IMR-90 (cell line): ENCODE data around the gene LRFN2. TPM values are rescaled to one million over a fixed set of nuclear protein-coding genes. Genes with fewer than 3 reads are reported as not detected.

ENCODE experiments used
- ATAC-seq: fragments of 200-7000 bp; cut with Tn5 transposase; 2 replicates; pipeline ENCODE4 v1.9.1; 2020; ENCODE audit warnings: low read depth, mild to moderate bottlenecking, moderate library complexity
- BruUV-seq: library from RNA; stranded (reverse); fragments of 400-500 nt; replicated peaks from 2 replicates; lab custom pipeline; 2021; lab: Mats Ljungman, UMichigan
- CTCF ChIA-PET: fragments of 300-600 bp; formaldehyde crosslinking; extraction: SDS; loops from one replicate; lab custom pipeline; 2021; ENCODE audit warnings: antibody characterized with exemption; lab: Yijun Ruan, JAX
- POLR2A ChIA-PET: fragments of 300-600 bp; sonication (Branson Sonifier 250); formaldehyde crosslinking; loops from one replicate; lab custom pipeline; 2022; ENCODE audit warnings: antibody characterized with exemption; ENCODE audit not compliant: unreplicated experiment; lab: Charles Lee
- DNase-seq: peaks from one replicate; pipeline ENCODE4 v3.0.0; 2013
- H2AFZ ChIP-seq: replicated peaks from 2 replicates; pipeline ENCODE3; 2013; ENCODE audit warnings: low read length, mild to moderate bottlenecking; ENCODE audit not compliant: poor library complexity
- H2AK5ac ChIP-seq: 2 replicates; pipeline ENCODE4 v1.6.1; 2013; ENCODE audit warnings: low read depth, low read length, inconsistent platforms
- H2AK9ac ChIP-seq: replicated peaks from 2 replicates; pipeline ENCODE3; 2013; ENCODE audit warnings: mild to moderate bottlenecking, low read depth, low read length, moderate library complexity; ENCODE audit not compliant: poor library complexity
- H2BK120ac ChIP-seq: 2 replicates; pipeline ENCODE4 v1.6.1; 2013; ENCODE audit warnings: low read depth, low read length, inconsistent platforms
- H2BK15ac ChIP-seq: 3 replicates; pipeline ENCODE4 v1.6.1; 2013; ENCODE audit warnings: low read depth, low read length, inconsistent platforms
- H2BK20ac ChIP-seq: 2 replicates; pipeline ENCODE4 v1.6.1; 2013; ENCODE audit warnings: low read depth, mild to moderate bottlenecking, inconsistent platforms, low read length, moderate library complexity
- H2BK5ac ChIP-seq: 2 replicates; pipeline ENCODE4 v1.6.1; 2013; ENCODE audit warnings: mild to moderate bottlenecking, low read depth, low read length, inconsistent platforms; ENCODE audit not compliant: poor library complexity, severe bottlenecking
- H3K14ac ChIP-seq: replicated peaks from 2 replicates; pipeline ENCODE4 v1.6.1; 2013; ENCODE audit warnings: low read depth, low read length, inconsistent platforms
- H3K18ac ChIP-seq: 2 replicates; pipeline ENCODE4 v1.6.1; 2013; ENCODE audit warnings: low read depth, low read length, control low read depth
- H3K23ac ChIP-seq: 2 replicates; pipeline ENCODE4 v1.6.1; 2013; ENCODE audit warnings: low read depth, low read length, inconsistent platforms
- H3K27ac ChIP-seq: 2 replicates; pipeline ENCODE4 v1.5.1; 2013; ENCODE audit warnings: mild to moderate bottlenecking, control low read depth, low read length; ENCODE audit not compliant: insufficient read depth
- H3K27me3 ChIP-seq: 2 replicates; pipeline ENCODE4 v1.6.1; 2013; ENCODE audit warnings: low read length; ENCODE audit not compliant: control insufficient read depth, insufficient read depth
- H3K36me3 ChIP-seq: 2 replicates; pipeline ENCODE4 v1.6.1; 2013; ENCODE audit warnings: low read length, mixed read lengths; ENCODE audit not compliant: control insufficient read depth, insufficient read depth
- H3K4ac ChIP-seq: 2 replicates; pipeline ENCODE4 v1.6.1; 2013; ENCODE audit warnings: low read depth, low read length, inconsistent platforms
- H3K4me1 ChIP-seq: 2 replicates; pipeline ENCODE4 v1.6.1; 2013; ENCODE audit warnings: low read length, mixed read lengths; ENCODE audit not compliant: control insufficient read depth, insufficient read depth
- H3K4me2 ChIP-seq: 2 replicates; pipeline ENCODE4 v1.6.1; 2013; ENCODE audit warnings: low read depth, mild to moderate bottlenecking, control low read depth, low read length, moderate library complexity
- H3K4me3 ChIP-seq: 2 replicates; pipeline ENCODE4 v1.5.1; 2013; ENCODE audit warnings: low read depth, mild to moderate bottlenecking, control low read depth, low read length, moderate library complexity; ENCODE audit not compliant: insufficient read depth
- H3K56ac ChIP-seq: 2 replicates; pipeline ENCODE4 v1.6.1; 2013; ENCODE audit warnings: low read length, inconsistent platforms; ENCODE audit not compliant: insufficient read depth; ENCODE audit errors: extremely low read depth
- H3K79me1 ChIP-seq, 2 experiments: 2 replicates each; pipeline ENCODE4 v1.6.1; 2013; ENCODE audit warnings: low read length in 2 of 2, inconsistent platforms in 1 of 2, low read depth in 1 of 2
- H3K9ac ChIP-seq: 2 replicates; pipeline ENCODE4 v1.6.1; 2013; ENCODE audit warnings: low read depth, low read length, control low read depth
- H3K9me1 ChIP-seq: 2 replicates; pipeline ENCODE4 v1.6.1; 2013; ENCODE audit warnings: low read length, inconsistent platforms; ENCODE audit not compliant: insufficient read depth
- H3K9me3 ChIP-seq: 2 replicates; pipeline ENCODE4 v1.6.1; 2013; ENCODE audit warnings: low read length; ENCODE audit not compliant: control insufficient read depth, insufficient read depth
- H4K20me1 ChIP-seq: 2 replicates; pipeline ENCODE4 v1.6.1; 2013; ENCODE audit warnings: low read length, inconsistent platforms; ENCODE audit not compliant: insufficient read depth
- H4K5ac ChIP-seq: 2 replicates; pipeline ENCODE4 v1.6.1; 2013; ENCODE audit warnings: mild to moderate bottlenecking, low read depth, low read length, control low read depth
- H4K8ac ChIP-seq, 2 experiments: 2 replicates each; pipeline ENCODE4 v1.6.1; 2013; ENCODE audit warnings: low read depth in 2 of 2, low read length in 2 of 2, control low read depth in 1 of 2, inconsistent platforms in 1 of 2
- H4K91ac ChIP-seq: 2 replicates; pipeline ENCODE4 v1.6.1; 2013; ENCODE audit warnings: low read depth, low read length, inconsistent platforms; ENCODE audit not compliant: insufficient read depth
- CEBPB ChIP-seq: IDR thresholded peaks from 2 replicates; pipeline ENCODE4 v1.6.1; 2012; ENCODE audit warnings: low read depth, low read length, improper control_type of control experiment
- CHD1 ChIP-seq: IDR thresholded peaks from 2 replicates; pipeline ENCODE4 v1.6.1; 2012; ENCODE audit warnings: low read depth, low read length, improper control_type of control experiment
- ELK1 ChIP-seq: fragments of 150-350 bp; IDR thresholded peaks from 2 replicates; pipeline ENCODE4 v1.6.1; 2016; ENCODE audit warnings: low read depth, mild to moderate bottlenecking, low read length, moderate library complexity, borderline replicate concordance
- FOS ChIP-seq: fragments of 150-350 bp; IDR thresholded peaks from 2 replicates; pipeline ENCODE4 v1.6.1; 2016; ENCODE audit warnings: low read depth, low read length
- MAFK ChIP-seq: IDR thresholded peaks from 2 replicates; pipeline ENCODE4 v1.6.1; 2012; ENCODE audit warnings: low read depth, low read length, improper control_type of control experiment
- MAZ ChIP-seq: IDR thresholded peaks from 2 replicates; pipeline ENCODE4 v1.6.1; 2012; ENCODE audit warnings: low read depth, mild to moderate bottlenecking, low read length, improper control_type of control experiment, moderate library complexity, borderline replicate concordance
- MXI1 ChIP-seq: IDR thresholded peaks from 2 replicates; pipeline ENCODE4 v1.6.1; 2012; ENCODE audit warnings: low read depth, mild to moderate bottlenecking, low read length, moderate library complexity, borderline replicate concordance
- NFE2L2 ChIP-seq: fragments of 150-350 bp; IDR thresholded peaks from 2 replicates; pipeline ENCODE4 v1.6.1; 2016; ENCODE audit warnings: low read depth, mild to moderate bottlenecking, low read length
- POLR2A ChIP-seq: IDR thresholded peaks from 2 replicates; pipeline ENCODE4 v1.6.1; 2012; ENCODE audit warnings: mild to moderate bottlenecking, low read depth, low read length
- RAD21 ChIP-seq: IDR thresholded peaks from 2 replicates; pipeline ENCODE4 v1.6.1; 2012; ENCODE audit warnings: low read length, improper control_type of control experiment
- RCOR1 ChIP-seq: IDR thresholded peaks from 2 replicates; pipeline ENCODE4 v1.6.1; 2012; ENCODE audit warnings: mild to moderate bottlenecking, low read length, improper control_type of control experiment; ENCODE audit not compliant: insufficient replicate concordance
- RFX5 ChIP-seq: IDR thresholded peaks from 2 replicates; pipeline ENCODE4 v1.8.0; 2012; ENCODE audit warnings: low read depth, mild to moderate bottlenecking, low read length, moderate library complexity
- SMC3 ChIP-seq: fragments of 150-350 bp; IDR thresholded peaks from 2 replicates; pipeline ENCODE4 v1.6.1; 2016; ENCODE audit warnings: low read depth, mild to moderate bottlenecking, antibody characterized with exemption, low read length, moderate library complexity
- WGBS, 2 experiments: methylation state at CpG; one replicate each; pipeline versions ENCODE4 v1.1.5 to v1.1.7; 2013; ENCODE audit warnings: missing lambda C conversion rate in 2 of 2; ENCODE audit not compliant: insufficient read length in 1 of 2; ENCODE audit errors: extremely low coverage in 2 of 2; 5-methylcytosine and 5-hydroxymethylcytosine counted together
- dilution Hi-C: fragments of 300-500 bp; cut with HindIII; formaldehyde crosslinking; loops from one replicate; pipeline ENCODE4 v1.14.3; 2018; ENCODE audit warnings: low sequenced_read_pairs; ENCODE audit not compliant: unreplicated experiment
- in situ Hi-C: fragments of 300-500 bp; cut with MboI; formaldehyde crosslinking; loops from 3 replicates; pipeline ENCODE4 v1.14.3; 2019; ENCODE audit warnings: low sequenced_read_pairs, inconsistent platforms, mixed read lengths
- intact Hi-C: fragments of 100-400 bp; cut with micrococcal nuclease; formaldehyde crosslinking; loops from 2 replicates; pipeline ENCODE4 v1.10.0; 2022
- polyA plus RNA-seq, 3 experiments: library from polyadenylated mRNA; depleted of rRNA; stranded (reverse); fragments of >200 nt; gene quantifications; 2 replicates each; pipeline ENCODE4 v1.2.3, GENCODE V29; 2012; ENCODE audit warnings: low replicate concordance in 1 of 3
- total RNA-seq: library from RNA; depleted of rRNA; stranded (reverse); fragments of >200 nt; gene quantifications from 2 replicates; pipeline ENCODE4 v1.2.3, GENCODE V29; 2012

Gene LRFN2
- total and polyA plus RNA-seq, 2 of the 4 experiments (the other 2 are of a cell fraction) = not detected

- BruUV-seq = no TSS peak
- dilution Hi-C loops (no loop called here), intact Hi-C loops (no loop called here), in situ Hi-C loops (no loop called here)
- H4K8ac ChIP-seq = no peak overlapping the region
- H2BK120ac ChIP-seq = no peak overlapping the region
- no peak overlapping the region for H3K4me2 ChIP-seq
- H2AK5ac ChIP-seq = no peak overlapping the region
- no peak overlapping the region for H2BK20ac ChIP-seq
- H3K27ac ChIP-seq = no peak overlapping the region
- no peaks in the 10 kb centered on the region for H3K79me1 ChIP-seq
- H3K27me3 ChIP-seq = no peaks in the 10 kb centered on the region; the same call in 1 of the 2 replicates
- no peak overlapping the region for H2BK5ac ChIP-seq
- no peak overlapping the region for H3K9ac ChIP-seq
- no peak overlapping the region for H3K4ac ChIP-seq
- no peak overlapping the region for H3K14ac ChIP-seq
- TF ChIP-seq MAFK = no peak
- TF ChIP-seq CEBPB = no peak
- no peak for TF ChIP-seq RFX5
- no peak for TF ChIP-seq POLR2A
- TF ChIP-seq NFE2L2 = no peak
- no peak for TF ChIP-seq MAZ
- no peak for TF ChIP-seq ELK1
- no peak for TF ChIP-seq SMC3
- no peak for TF ChIP-seq RAD21
- no peak for TF ChIP-seq CHD1
- TF ChIP-seq FOS = no peak
- no peak for TF ChIP-seq MXI1
- no peak for TF ChIP-seq RCOR1
- no CpG with 5 or more reads among the region's 3 CpGs for WGBS, 2 experiments
- no peak overlapping the region for H4K91ac ChIP-seq
- no peaks in the 10 kb centered on the region for H4K20me1 ChIP-seq
- H3K36me3 ChIP-seq = no peaks in the 10 kb centered on the region
- ChIA-PET POLR2A (no interaction called here), CTCF (no interaction called here)
- H3K56ac ChIP-seq = no peak overlapping the region
- DNase-seq = no peak
- no peaks in the 10 kb centered on the region for H3K4me1 ChIP-seq
- no peak for ATAC-seq
- H2AK9ac ChIP-seq = no peak overlapping the region
- H3K9me3 ChIP-seq = no peaks in the 10 kb centered on the region
- H4K5ac ChIP-seq = no peak overlapping the region
- no peak overlapping the region for H2BK15ac ChIP-seq
- no peak overlapping the region for H3K18ac ChIP-seq
- no peak overlapping the region for H2AFZ ChIP-seq
- H3K4me3 ChIP-seq = no peak overlapping the region
- H3K9me1 ChIP-seq = no peaks in the 10 kb centered on the region
- no peak overlapping the region for H3K23ac ChIP-seq
These were observed 8.1 kb downstream of the LRFN2 start for GRCh38 chr6:40579101-40579500.
